ENCODE results near the gene TRAK2. TPM values are rescaled to one million over a fixed set of nuclear protein-coding genes. Genes with fewer than 3 reads are reported as not detected.

TRAK2 gene
- total RNA-seq, 4 donors from 2014 or later, result 59.7 to 105 (median 65.2) TPM

GRCh38 chr2:201464547-201464946 lies 13.3 kb upstream of the TRAK2 start:
- no peak for TF ChIP-seq CTCF (IDR thresholded peaks at IDR 0.05; ENCODE audit: low read depth)

GRCh38 chr2:201460532-201460931 lies 9.3 kb upstream of the TRAK2 start:
- no peak for TF ChIP-seq CTCF (IDR thresholded peaks at IDR 0.05; ENCODE audit: low read depth)

DNA sequence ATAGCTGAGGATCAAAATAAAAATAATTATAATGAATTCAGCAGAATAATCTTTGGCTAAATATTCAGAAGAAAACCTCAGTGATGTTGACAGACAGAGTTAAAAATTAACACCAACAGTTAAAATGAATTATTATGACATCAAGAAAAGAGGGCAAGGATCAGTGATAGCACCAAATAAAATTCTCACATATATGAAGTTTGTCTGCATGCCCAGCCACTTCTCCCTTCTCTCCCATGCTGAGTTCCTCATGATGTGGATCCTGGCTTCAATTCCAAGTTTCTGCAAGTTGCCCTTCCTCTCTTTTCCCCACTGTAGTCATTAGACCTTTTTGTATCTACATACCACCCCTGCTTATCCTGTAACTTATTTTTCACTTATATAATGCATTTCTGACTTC lies 7.1 kb upstream of the TRAK2 start:
- no peak for TF ChIP-seq CTCF (IDR thresholded peaks at IDR 0.05; ENCODE audit: low read depth)

GRCh38 chr2:201452922-201453643 lies 1.8 kb upstream of the TRAK2 start:
- no peak for TF ChIP-seq CTCF (IDR thresholded peaks at IDR 0.05; ENCODE audit: low read depth)

GRCh38 chr2:201452058-201452921 lies 1.0 kb upstream of the TRAK2 start:
- no peak for TF ChIP-seq CTCF (IDR thresholded peaks at IDR 0.05; ENCODE audit: low read depth)

- TF ChIP-seq CTCF (IDR thresholded peaks at IDR 0.05; ENCODE audit: low read depth), result no peak
Measured at GRCh38 chr2:201450954-201451291, 335 bp downstream of the TRAK2 start.

- TF ChIP-seq CTCF (IDR thresholded peaks at IDR 0.05; ENCODE audit: low read depth), result no peak
Measured at GRCh38 chr2:201448701-201449100, 2.6 kb downstream of the TRAK2 start.
